ENCODE data around the gene TTC28. TPM values are rescaled to one million over a fixed set of nuclear protein-coding genes. Genes with fewer than 3 reads are reported as not detected.

Gene TTC28
- total RNA-seq, 2 donors from 2014 or later: 0.40 to 1.9 TPM

DNA sequence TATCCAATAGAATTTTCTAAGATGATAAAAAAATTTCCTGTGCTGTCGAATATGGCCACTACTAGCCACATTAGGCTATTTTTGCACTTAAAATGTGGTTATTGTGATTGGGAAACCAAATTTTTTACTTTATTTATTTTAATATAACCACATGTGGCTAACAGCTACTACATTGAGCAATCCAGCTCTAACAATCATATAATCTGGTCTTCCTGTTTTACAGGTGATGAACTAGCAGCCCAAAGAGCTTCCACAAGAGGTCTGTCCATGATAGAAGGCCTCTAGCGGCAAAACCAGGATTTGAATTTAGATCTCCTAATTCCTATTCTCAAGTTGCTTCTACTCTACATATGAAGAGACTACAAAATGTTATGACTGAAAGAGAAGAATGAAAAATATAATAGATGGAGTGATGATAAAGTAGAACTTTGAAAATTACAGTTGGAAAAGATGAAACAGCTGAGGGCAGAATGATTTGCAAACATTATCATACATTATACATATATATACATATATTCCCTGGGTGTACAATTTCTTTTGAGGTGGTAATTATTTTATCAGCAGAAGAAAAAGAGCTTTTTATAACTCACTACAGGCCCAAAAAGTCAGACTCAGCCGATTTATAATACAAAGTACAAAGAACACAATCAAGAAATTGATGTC is 397.1 kb downstream of the TTC28 start:
- Mint-ChIP-seq H3K27me3 (peaks cover 27% of the 10 kb centered on the region), H3K36me3 (ENCODE audit: low read depth) (no peaks in the 10 kb centered on the region), H3K27ac (no peak overlapping the region), H3K4me3 (no peak overlapping the region), H3K4me1 (no peaks in the 10 kb centered on the region)
- DNase-seq (no peak), ATAC-seq (no peak)
- H3K9me3 ChIP-seq (ENCODE audit: control insufficient read depth, low read length, poor library complexity, severe bottlenecking): no peaks in the 10 kb centered on the region

DNA sequence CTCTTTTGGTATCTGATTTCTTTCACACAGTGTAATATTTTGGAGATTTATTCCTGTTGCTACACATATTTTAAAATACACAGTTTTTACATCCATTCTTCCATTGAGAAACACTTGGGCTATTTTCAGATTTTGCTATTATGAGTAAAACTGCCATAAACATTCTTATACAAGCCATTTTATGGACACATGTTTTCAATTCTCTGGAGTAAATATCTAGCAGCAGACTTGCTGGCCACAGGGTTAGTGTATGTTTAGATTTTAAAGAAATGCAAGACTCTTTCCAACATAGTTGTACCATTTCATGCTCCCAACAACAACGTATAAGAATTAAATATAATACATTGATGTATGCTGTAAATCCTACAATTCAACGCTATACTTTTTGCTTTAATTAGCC is 399.8 kb downstream of the TTC28 start:
- Mint-ChIP-seq H3K27ac (no peak overlapping the region), H3K4me3 (no peak overlapping the region), H3K4me1 (no peaks in the 10 kb centered on the region), H3K36me3 (ENCODE audit: low read depth) (no peaks in the 10 kb centered on the region), H3K27me3 (peaks cover 26% of the 10 kb centered on the region)
- ATAC-seq (no peak), DNase-seq (no peak)
- H3K9me3 ChIP-seq (ENCODE audit: control insufficient read depth, low read length, poor library complexity, severe bottlenecking): no peaks in the 10 kb centered on the region

DNA sequence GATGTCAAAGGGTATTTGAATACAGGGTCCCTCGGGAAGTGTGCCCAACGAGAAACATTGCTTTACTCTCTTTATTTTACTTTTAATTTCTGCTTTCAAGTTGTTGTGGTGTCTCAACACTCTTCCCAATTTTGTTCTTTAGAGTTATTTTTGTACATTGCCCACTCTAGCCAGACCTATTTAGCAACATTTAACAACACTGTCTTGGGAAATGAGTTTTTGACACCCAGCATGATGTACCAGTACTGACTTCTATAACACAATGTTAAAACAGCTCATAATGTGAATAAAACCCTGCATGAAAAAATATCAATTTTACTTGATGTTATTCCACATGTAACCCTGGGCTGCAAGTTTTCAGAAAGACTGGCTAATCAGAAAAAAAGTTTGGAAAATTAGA is 410.4 kb downstream of the TTC28 start:
- Mint-ChIP-seq H3K4me1 (no peaks in the 10 kb centered on the region), H3K4me3 (no peak overlapping the region), H3K27me3 (peaks cover 28% of the 10 kb centered on the region), H3K27ac (no peak overlapping the region), H3K36me3 (ENCODE audit: low read depth) (peaks cover 2% of the 10 kb centered on the region)
- ATAC-seq (no peak), DNase-seq (no peak)
- no peaks in the 10 kb centered on the region for H3K9me3 ChIP-seq (ENCODE audit: control insufficient read depth, low read length, poor library complexity, severe bottlenecking)

DNA sequence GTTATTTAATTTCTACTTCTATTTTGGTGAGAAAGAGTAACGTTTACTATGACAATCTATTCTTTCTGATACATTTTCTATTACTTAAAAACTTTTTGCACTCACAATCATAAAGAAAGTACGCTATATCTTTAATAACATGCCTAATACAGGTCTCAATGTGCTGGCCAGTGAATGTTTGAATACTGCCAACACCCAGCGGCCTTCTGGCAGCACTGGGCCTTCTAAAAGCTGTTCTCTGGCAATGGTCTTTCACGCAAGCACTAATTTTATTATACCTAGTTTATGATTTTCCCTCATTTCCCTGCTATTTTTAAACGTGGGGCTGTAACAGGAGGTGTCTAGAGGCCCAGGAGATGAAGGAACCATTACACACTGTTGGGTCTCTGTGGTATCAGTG is 410.8 kb downstream of the TTC28 start:
- H3K4me3 Mint-ChIP-seq: no peak overlapping the region

DNA sequence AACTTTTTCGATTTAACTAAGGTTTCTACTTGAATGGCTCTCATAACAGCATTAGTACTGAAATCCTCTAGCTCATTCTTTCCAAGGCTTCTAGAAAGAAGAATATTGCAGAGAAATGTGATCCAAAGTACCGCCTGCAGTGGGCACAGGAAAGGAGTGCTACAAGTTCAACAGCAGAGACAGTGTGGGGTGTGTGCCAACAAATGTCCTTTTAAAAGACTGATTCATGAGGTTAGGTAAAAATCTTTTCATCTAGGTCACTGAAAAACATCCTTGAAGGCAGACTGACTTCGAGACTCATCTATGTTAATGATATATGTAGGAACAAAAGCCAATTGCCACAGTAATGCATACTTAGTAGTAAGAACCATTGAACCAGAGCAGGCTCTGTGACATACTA is 411.5 kb downstream of the TTC28 start:
- Mint-ChIP-seq H3K27me3 (peaks cover 22% of the 10 kb centered on the region), H3K27ac (no peak overlapping the region), H3K4me3 (no peak overlapping the region), H3K36me3 (ENCODE audit: low read depth) (no peaks in the 10 kb centered on the region), H3K4me1 (no peaks in the 10 kb centered on the region)
- DNase-seq: no peak
- no peak for ATAC-seq
- H3K9me3 ChIP-seq (ENCODE audit: control insufficient read depth, low read length, poor library complexity, severe bottlenecking): no peaks in the 10 kb centered on the region

More for the DNA sequence above, 410.8 kb downstream of the TTC28 start:
- ATAC-seq: no peak
- Mint-ChIP-seq H3K27ac (no peak overlapping the region), H3K4me1 (no peaks in the 10 kb centered on the region), H3K27me3 (peaks cover 28% of the 10 kb centered on the region), H3K36me3 (ENCODE audit: low read depth) (peaks cover 2% of the 10 kb centered on the region)
- no peak for DNase-seq
- no peaks in the 10 kb centered on the region for H3K9me3 ChIP-seq (ENCODE audit: control insufficient read depth, low read length, poor library complexity, severe bottlenecking)

DNA sequence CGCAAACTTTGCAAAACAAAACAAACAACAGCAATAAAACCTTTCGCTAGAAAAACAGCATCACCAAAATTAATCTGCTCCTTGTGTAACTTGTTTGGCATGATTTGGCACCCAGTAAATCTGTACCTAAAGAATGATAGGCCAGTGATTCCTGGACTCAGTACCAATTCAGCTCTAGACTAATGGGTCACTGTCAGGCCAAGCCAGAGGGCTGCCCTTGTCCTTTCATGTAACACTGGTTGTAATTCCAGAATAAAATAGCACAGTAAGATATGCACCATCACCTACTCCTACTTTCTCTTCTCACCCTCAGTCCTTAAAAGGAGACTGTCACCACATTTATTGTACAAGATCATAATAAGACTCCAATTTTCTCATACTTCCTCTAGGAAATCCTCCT is 419.0 kb downstream of the TTC28 start:
- ATAC-seq: no peak
- H3K4me3 Mint-ChIP-seq: no peak overlapping the region
- no peak overlapping the region for H3K27ac Mint-ChIP-seq
- peaks cover 27% of the 10 kb centered on the region for H3K27me3 Mint-ChIP-seq
- no peak for DNase-seq
- H3K36me3 Mint-ChIP-seq (ENCODE audit: low read depth): no peaks in the 10 kb centered on the region
- H3K4me1 Mint-ChIP-seq: no peaks in the 10 kb centered on the region
- H3K9me3 ChIP-seq (ENCODE audit: control insufficient read depth, low read length, poor library complexity, severe bottlenecking): no peaks in the 10 kb centered on the region

DNA sequence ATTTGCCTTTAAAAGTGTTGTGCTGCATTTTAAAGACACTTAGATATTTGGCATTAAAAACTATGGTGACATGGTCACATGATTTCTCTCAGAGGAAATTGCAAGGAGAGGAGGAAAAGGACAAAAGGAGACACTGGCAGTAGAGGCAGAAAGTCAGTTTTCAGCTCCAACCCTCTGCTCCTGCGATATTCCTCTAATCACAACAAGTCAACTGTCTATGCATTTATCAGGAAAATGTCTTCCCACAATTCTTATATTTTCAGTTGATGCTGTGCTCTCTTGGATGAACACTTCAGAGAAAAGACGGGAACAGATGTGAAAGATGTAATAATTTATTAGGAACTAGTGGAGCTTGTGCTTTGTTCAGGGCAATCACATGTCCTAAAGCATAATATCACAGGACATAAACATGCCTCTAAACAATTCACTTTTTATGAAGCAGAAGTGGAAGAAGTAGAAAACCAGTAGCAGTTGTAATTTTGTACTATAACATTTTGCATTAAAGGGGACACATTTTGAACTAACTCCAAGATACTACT is 419.8 kb downstream of the TTC28 start:
- DNase-seq (no peak), ATAC-seq (no peak)
- H3K27ac Mint-ChIP-seq: no peak overlapping the region
- no peaks in the 10 kb centered on the region for H3K36me3 Mint-ChIP-seq (ENCODE audit: low read depth)
- H3K4me1 Mint-ChIP-seq: no peaks in the 10 kb centered on the region
- H3K27me3 Mint-ChIP-seq: peaks cover 33% of the 10 kb centered on the region
- no peak overlapping the region for H3K4me3 Mint-ChIP-seq
- no peaks in the 10 kb centered on the region for H3K9me3 ChIP-seq (ENCODE audit: control insufficient read depth, low read length, poor library complexity, severe bottlenecking)

DNA sequence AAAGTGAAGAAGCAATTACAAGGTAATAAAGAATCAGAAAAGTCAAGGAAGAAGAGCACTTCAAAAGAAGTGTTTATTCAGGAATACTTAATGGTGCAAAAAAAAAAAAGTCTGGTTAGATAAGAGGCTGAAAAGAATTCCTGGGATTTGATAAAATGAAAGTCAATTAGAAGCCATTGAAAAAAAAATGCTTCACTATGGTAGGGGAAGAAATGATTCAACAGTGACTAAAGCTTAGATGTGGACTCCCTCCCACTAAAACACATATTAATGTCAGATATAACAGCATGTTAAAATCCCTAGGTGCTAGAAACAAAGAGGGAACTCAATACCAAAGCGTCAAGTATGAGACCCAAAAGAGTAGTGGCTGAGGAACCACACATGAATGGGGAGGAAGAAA is 425.2 kb downstream of the TTC28 start:
- no peaks in the 10 kb centered on the region for H3K4me1 Mint-ChIP-seq
- no peaks in the 10 kb centered on the region for H3K9me3 ChIP-seq (ENCODE audit: control insufficient read depth, low read length, poor library complexity, severe bottlenecking)
- H3K36me3 Mint-ChIP-seq (ENCODE audit: low read depth): no peaks in the 10 kb centered on the region
- H3K4me3 Mint-ChIP-seq: no peak overlapping the region
- ATAC-seq (no peak), DNase-seq (no peak)
- no peak overlapping the region for H3K27ac Mint-ChIP-seq
- peaks cover 36% of the 10 kb centered on the region for H3K27me3 Mint-ChIP-seq

DNA sequence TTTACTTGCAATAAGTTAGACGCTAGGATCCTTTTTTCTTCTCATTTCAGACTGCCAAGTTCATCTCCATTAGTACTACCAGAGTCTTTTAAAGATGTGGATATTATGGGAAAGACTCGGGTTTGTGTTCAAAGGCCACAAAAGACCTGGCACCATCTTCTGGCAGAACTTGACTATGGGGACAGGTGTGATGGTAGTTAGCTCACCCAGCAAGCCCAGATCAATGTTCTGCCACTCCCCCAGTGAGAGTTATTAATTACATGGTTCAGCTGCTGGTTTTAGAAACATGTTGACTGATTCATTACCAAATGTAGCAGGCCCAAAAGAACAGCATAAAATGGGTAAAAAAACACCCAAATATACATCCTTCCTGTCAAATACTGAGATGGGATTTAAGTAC is 427.1 kb downstream of the TTC28 start:
- H3K9me3 ChIP-seq (ENCODE audit: control insufficient read depth, low read length, poor library complexity, severe bottlenecking): no peaks in the 10 kb centered on the region

DNA sequence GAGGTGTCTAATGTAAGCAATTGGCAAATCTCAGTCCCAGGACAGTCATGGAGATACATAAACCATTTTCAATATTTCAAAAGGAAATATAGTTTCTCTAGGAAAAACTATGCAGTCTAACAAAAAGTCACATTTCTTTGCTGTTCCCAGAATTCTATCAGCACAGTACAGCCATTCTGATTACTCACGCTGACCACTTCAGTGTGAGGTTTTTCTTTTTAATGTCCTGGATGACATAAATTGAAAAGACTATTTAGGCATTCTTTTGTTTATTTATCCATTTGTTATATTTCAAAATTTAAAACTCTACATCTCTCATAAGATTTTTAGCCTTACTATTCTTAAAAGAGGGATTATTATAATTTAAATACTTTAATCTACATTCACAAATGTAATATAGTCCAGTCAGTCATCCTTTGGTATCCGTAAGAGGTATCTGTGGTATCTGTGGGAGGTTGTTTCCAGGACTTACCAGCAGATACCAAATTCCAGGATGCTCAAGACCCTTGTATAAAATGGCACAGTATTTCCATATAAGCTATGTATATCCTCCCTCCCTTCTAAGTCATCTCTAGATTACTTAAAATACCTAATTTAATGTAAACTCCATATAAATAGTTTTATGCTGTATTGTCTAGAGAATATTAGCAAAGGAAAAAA is 429.5 kb downstream of the TTC28 start:
- Mint-ChIP-seq H3K4me1 (no peaks in the 10 kb centered on the region), H3K27me3 (peaks cover 50% of the 10 kb centered on the region), H3K36me3 (ENCODE audit: low read depth) (no peaks in the 10 kb centered on the region), H3K4me3 (no peak overlapping the region), H3K27ac (no peak overlapping the region)
- ATAC-seq: no peak
- DNase-seq: no peak
- no peaks in the 10 kb centered on the region for H3K9me3 ChIP-seq (ENCODE audit: control insufficient read depth, low read length, poor library complexity, severe bottlenecking)

More for the DNA sequence above, 427.1 kb downstream of the TTC28 start:
- DNase-seq: no peak
- ATAC-seq: no peak
- Mint-ChIP-seq H3K27ac (no peak overlapping the region), H3K36me3 (ENCODE audit: low read depth) (no peaks in the 10 kb centered on the region), H3K27me3 (peaks cover 38% of the 10 kb centered on the region), H3K4me1 (no peaks in the 10 kb centered on the region), H3K4me3 (no peak overlapping the region)

DNA sequence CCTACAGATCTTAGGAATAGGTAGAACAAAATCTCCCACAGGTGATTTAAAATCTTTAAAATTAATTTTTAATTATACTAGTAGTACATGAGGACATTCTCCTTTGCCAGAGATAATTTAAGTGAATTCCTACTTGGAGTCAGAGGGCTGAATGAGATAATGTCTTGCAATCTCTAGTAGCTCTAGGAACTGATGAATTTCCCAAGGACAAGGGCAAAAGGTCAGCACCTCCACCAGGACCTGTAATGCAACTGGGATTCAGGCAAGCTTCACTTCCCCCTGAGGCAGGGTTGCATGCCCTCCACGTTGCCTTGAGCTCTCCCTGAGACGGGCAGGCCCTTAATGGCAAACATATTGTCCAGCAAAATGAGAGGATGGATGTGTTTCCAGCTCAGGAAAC is 430.2 kb downstream of the TTC28 start:
- Mint-ChIP-seq H3K4me3 (no peak overlapping the region), H3K27me3 (peaks cover 47% of the 10 kb centered on the region), H3K36me3 (ENCODE audit: low read depth) (no peaks in the 10 kb centered on the region), H3K4me1 (no peaks in the 10 kb centered on the region), H3K27ac (no peak overlapping the region)
- ATAC-seq (no peak), DNase-seq (no peak)
- no peaks in the 10 kb centered on the region for H3K9me3 ChIP-seq (ENCODE audit: control insufficient read depth, low read length, poor library complexity, severe bottlenecking)

DNA sequence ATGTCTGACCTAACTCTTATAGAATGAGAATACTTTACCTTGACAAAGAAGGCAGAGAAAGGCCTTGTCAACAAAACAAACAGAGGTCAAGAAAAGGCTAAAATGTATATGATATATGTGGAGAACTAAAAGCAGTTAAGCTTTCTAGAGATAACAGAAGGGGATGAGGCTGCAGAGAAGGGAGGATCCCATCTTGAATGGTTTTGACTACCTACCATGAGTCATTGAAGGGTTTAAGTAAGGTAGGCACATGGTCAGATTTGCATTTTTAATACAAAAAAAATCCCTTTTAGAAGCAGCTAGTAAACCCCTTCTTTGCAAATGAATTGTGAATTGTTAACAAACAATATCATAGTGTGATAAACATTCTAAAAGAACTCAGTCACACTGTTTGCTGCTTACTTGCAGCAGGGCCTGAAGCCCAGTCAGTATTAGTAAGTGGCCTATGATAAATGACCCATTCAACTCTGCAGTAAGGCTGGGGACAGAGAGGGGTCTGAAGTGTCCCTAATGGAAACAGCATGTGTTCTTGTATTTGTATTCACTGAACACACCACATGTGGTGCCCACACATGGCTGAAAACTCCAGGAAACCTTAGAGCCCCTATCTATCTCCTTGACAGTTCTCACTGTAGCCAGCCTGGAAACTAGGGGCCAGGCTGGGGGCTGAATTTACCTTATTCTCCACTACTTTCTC is 431.8 kb downstream of the TTC28 start:
- Mint-ChIP-seq H3K36me3 (ENCODE audit: low read depth) (no peaks in the 10 kb centered on the region), H3K27me3 (peaks cover 51% of the 10 kb centered on the region), H3K4me3 (no peak overlapping the region), H3K27ac (no peak overlapping the region), H3K4me1 (no peaks in the 10 kb centered on the region)
- no peaks in the 10 kb centered on the region for H3K9me3 ChIP-seq (ENCODE audit: control insufficient read depth, low read length, poor library complexity, severe bottlenecking)
- DNase-seq: no peak
- ATAC-seq: no peak

DNA sequence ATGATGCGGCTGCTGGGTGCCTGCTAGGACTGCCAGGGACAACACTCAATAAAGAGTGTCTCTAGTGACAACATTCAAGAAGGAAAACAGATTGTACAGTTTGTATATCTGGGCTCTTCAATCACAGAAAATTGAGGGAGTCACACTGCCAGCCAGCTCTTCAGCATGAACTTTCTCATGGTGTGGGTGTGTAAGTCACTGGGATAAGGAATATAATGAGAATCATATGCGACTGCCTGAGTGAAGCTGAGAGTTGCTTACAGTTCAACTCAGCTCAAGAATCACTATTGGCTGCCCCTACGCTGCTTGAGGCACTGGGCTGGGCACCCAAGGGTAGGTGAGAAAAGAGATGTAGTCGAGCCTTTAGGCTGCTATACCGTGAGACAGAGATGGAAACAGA is 432.5 kb downstream of the TTC28 start:
- Mint-ChIP-seq H3K27me3 (peaks cover 45% of the 10 kb centered on the region), H3K36me3 (ENCODE audit: low read depth) (no peaks in the 10 kb centered on the region), H3K4me3 (no peak overlapping the region), H3K27ac (no peak overlapping the region), H3K4me1 (no peaks in the 10 kb centered on the region)
- no peaks in the 10 kb centered on the region for H3K9me3 ChIP-seq (ENCODE audit: control insufficient read depth, low read length, poor library complexity, severe bottlenecking)
- DNase-seq: no peak
- no peak for ATAC-seq
